K562 (cell line): ENCODE results near the gene NR3C1. TPM values are rescaled to one million over a fixed set of nuclear protein-coding genes. Genes with fewer than 3 reads are reported as not detected.

ENCODE experiments used
- ATF4 ChIP-seq: fragments of 450-650 bp; formaldehyde crosslinking; IDR thresholded peaks from 2 replicates; pipeline ENCODE4 v1.4.0; 2022; ENCODE audit warnings: mild to moderate bottlenecking, moderate library complexity
- GATAD2B ChIP-seq: fragments of 450-650 bp; IDR thresholded peaks from 2 replicates; pipeline ENCODE4 v1.6.1; 2017; ENCODE audit warnings: mild to moderate bottlenecking, borderline replicate concordance
- IRF1 ChIP-seq: sonication (generic); formaldehyde crosslinking; IDR thresholded peaks from 2 replicates; pipeline ENCODE4 v1.8.0; 2022; ENCODE audit warnings: missing genetic modification reagents, mild to moderate bottlenecking, borderline replicate concordance
- KDM4B ChIP-seq, 2 experiments: fragments of 450-650 bp in 1 of 2; sonication (generic) in 1 of 2; IDR thresholded peaks; 2 replicates each; pipeline ENCODE4 v1.6.1; 2016 to 2017; ENCODE audit warnings: borderline replicate concordance in 2 of 2, antibody characterized with exemption in 1 of 2, low read depth in 1 of 2, mild to moderate bottlenecking in 1 of 2
- KHSRP ChIP-seq: fragments of 450-650 bp; IDR thresholded peaks from 2 replicates; pipeline ENCODE4 v1.6.1; 2017
- MTA3 ChIP-seq: fragments of 450-650 bp; formaldehyde crosslinking; IDR thresholded peaks from 2 replicates; pipeline ENCODE4 v1.6.1; 2017; ENCODE audit warnings: mild to moderate bottlenecking, borderline replicate concordance
- MTF1 ChIP-seq: fragments of 250-450 bp; sonication (Bioruptor Pico); IDR thresholded peaks from 2 replicates; pipeline ENCODE4 v1.9.0; 2021; ENCODE audit warnings: moderate library complexity, mild to moderate bottlenecking, inconsistent platforms, borderline replicate concordance
- PBX2 ChIP-seq, 2 experiments: IDR thresholded peaks in 1 of 2; conservative IDR thresholded peaks in 1 of 2; 2 replicates each; pipeline ENCODE4 v1.6.1; 2016; ENCODE audit warnings: low read depth in 2 of 2, mild to moderate bottlenecking in 1 of 2, missing compliant biosample characterization in 1 of 2, missing genetic modification characterization in 1 of 2, moderate library complexity in 1 of 2
- POLR2AphosphoS2 ChIP-seq: IDR thresholded peaks from 2 replicates; pipeline ENCODE4 v1.6.1; 2012; ENCODE audit warnings: low read length, improper control_type of control experiment
- PYGO2 ChIP-seq: fragments of 450-650 bp; IDR thresholded peaks from 2 replicates; pipeline ENCODE4 v1.6.1; 2016; ENCODE audit warnings: mild to moderate bottlenecking, missing genetic modification characterization, moderate library complexity, missing compliant biosample characterization
- RNF219 ChIP-seq: fragments of 250-450 bp; sonication (Bioruptor Pico); IDR thresholded peaks from 2 replicates; pipeline ENCODE4 v1.5.0; 2022; ENCODE audit warnings: mild to moderate bottlenecking
- SMAD2 ChIP-seq: fragments of 150-350 bp; IDR thresholded peaks from 2 replicates; pipeline ENCODE4 v1.6.1; 2014; ENCODE audit warnings: low read depth, mild to moderate bottlenecking, low read length
- TAL1 ChIP-seq: fragments of 450-650 bp; IDR thresholded peaks from 2 replicates; pipeline ENCODE4 v1.6.1; 2016; ENCODE audit warnings: mild to moderate bottlenecking
- TCF7L2 ChIP-seq: fragments of 150-350 bp; IDR thresholded peaks from 2 replicates; pipeline ENCODE4 v1.6.1; 2016; ENCODE audit warnings: low read depth, mild to moderate bottlenecking, low read length, moderate library complexity
- TGIF2 ChIP-seq: sonication (generic); formaldehyde crosslinking; IDR thresholded peaks from 2 replicates; pipeline ENCODE4 v1.8.1; 2022; ENCODE audit warnings: mild to moderate bottlenecking, missing genetic modification reagents, moderate library complexity
- ZFP30 ChIP-seq: fragments of 250-450 bp; sonication (Bioruptor Pico); IDR thresholded peaks from 2 replicates; pipeline ENCODE4 v1.8.0; 2022; ENCODE audit warnings: moderate library complexity, mild to moderate bottlenecking, inconsistent platforms, borderline replicate concordance
- ZNF140 ChIP-seq: fragments of 250-450 bp; sonication (Bioruptor Pico); IDR thresholded peaks from 2 replicates; pipeline ENCODE4 v1.8.0; 2021; ENCODE audit warnings: moderate library complexity, mild to moderate bottlenecking, inconsistent platforms
- ZNF175 ChIP-seq: fragments of 200-800 bp; sonication (Bioruptor generic); IDR thresholded peaks from 2 replicates; pipeline ENCODE4 v1.6.1; 2016; ENCODE audit warnings: low read depth, mild to moderate bottlenecking, missing genetic modification characterization, missing compliant biosample characterization
- ZNF212 ChIP-seq: fragments of 450-650 bp; formaldehyde crosslinking; IDR thresholded peaks from 2 replicates; pipeline ENCODE4 v1.4.0; 2020; ENCODE audit warnings: mild to moderate bottlenecking
- ZNF239 ChIP-seq: fragments of 250-450 bp; sonication (Bioruptor Pico); IDR thresholded peaks from 2 replicates; pipeline ENCODE4 v1.4.0; 2020; ENCODE audit warnings: mild to moderate bottlenecking
- ZNF354B ChIP-seq: fragments of 250-450 bp; sonication (Bioruptor Pico); IDR thresholded peaks from 2 replicates; pipeline ENCODE4 v1.4.0; 2020
- ZNF695 ChIP-seq: fragments of 450-650 bp; formaldehyde crosslinking; IDR thresholded peaks from 2 replicates; pipeline ENCODE4 v1.4.0; 2020; ENCODE audit warnings: mild to moderate bottlenecking, moderate library complexity
- polyA plus RNA-seq, 8 experiments: library from polyadenylated mRNA; depleted of rRNA in 4 of 8; stranded (reverse) in 5 of 8; unstranded in 3 of 8; fragments of >200 nt; fragmentation: Nextera tagmentation in 2 of 8; fragmentation: Illumina TruSeq in 1 of 8; extraction: Ambion mirVana in 2 of 8; extraction: Trizol in 1 of 8; gene quantifications; 2 replicates each; pipeline versions ENCODE4 v1.2.1 to v1.2.3, GENCODE V29; 2011 to 2014; ENCODE audit warnings: inconsistent platforms in 1 of 8, missing spikeins in 1 of 8
- total RNA-seq, 7 experiments: library from RNA; depleted of rRNA in 6 of 7; stranded (reverse); fragments of >200 nt in 6 of 7; fragmentation: Illumina TruSeq in 2 of 7; extraction: Trizol in 2 of 7; gene quantifications; 2 replicates each; pipeline versions ENCODE4 v1.2.1 to v1.2.3, GENCODE V29; 2011 to 2021; ENCODE audit warnings: low replicate concordance in 1 of 7

NR3C1 gene
- total and polyA plus RNA-seq, 9 of the 15 experiments (the other 6 are each of a cell fraction or from before 2014, with no cell fraction given), result 8.2 to 36.0 (median 15.0) TPM

GRCh38 chr5:143245929-143246561 is 157.4 kb downstream of the NR3C1 start (continued):
- TF ChIP-seq SMAD2 (no peak), PBX2 (CRISPR knock-in tag; IDR thresholded peaks at IDR 0.05; ENCODE audit: low read depth) (no peak), PBX2 (tag; conservative IDR thresholded peaks at IDR 0.05; ENCODE audit: low read depth) (no peak; the same call in 1 of the 2 replicates), MTF1 (no peak), POLR2AphosphoS2 (no peak), ATF4 (CRISPR knock-in tag) (no peak; the same call in 1 of the 2 replicates), IRF1 (CRISPR knock-in tag) (no peak), RNF219 (CRISPR knock-in tag) (no peak), ZNF212 (CRISPR knock-in tag) (no peak), ZNF695 (CRISPR knock-in tag) (no peak), MTA3 (peak; percentile 43; the same call in 1 of the 2 replicates), KHSRP (no peak), ZNF140 (CRISPR knock-in tag) (no peak), KDM4B (IDR thresholded peaks at IDR 0.05; ENCODE audit: borderline replicate concordance in 2 of 2, low read depth in 1 of 2) (no peak), ZNF175 (CRISPR knock-in tag) (peak; percentile 34; the same call in 1 of the 2 replicates), ZNF354B (no peak), TAL1 (peak; percentile 65; the same call in 1 of the 2 replicates), ZFP30 (CRISPR knock-in tag) (no peak), PYGO2 (no peak), TGIF2 (CRISPR knock-in tag) (no peak), ZNF239 (CRISPR knock-in tag) (no peak), GATAD2B (no peak), TCF7L2 (no peak)
